Right lobe of liver (tissue), 4 donors: Measurements from ENCODE around the gene AIG1.

ENCODE experiments used
- CTCF ChIP-seq, 4 donors: fragments of 200-600 bp in 3 of 4; fragments of 450-650 bp in 1 of 4; IDR thresholded peaks; one replicate each; pipeline versions ENCODE4 v1.5.1 to v1.8.0; 2016 to 2022; ENCODE audit warnings: antibody characterized with exemption in 4 of 4, mild to moderate bottlenecking in 2 of 4
- POLR2A ChIP-seq: fragments of 450-650 bp; IDR thresholded peaks from one replicate; pipeline ENCODE4 v1.6.1; 2017; ENCODE audit warnings: antibody characterized with exemption, mild to moderate bottlenecking
- donor health status: DM: no; HTN: no; CAD: no.
- donor health status: DM: no; HTN: no; CAD: no.
- donor health status: DM: no; HTN: yes; CAD: no.

- TF ChIP-seq CTCF (IDR thresholded peaks at IDR 0.05) (no peak), POLR2A (no peak)
Observed at GRCh38 chr6:143158113-143158581, 97.5 kb downstream of the AIG1 start.
